Osteoblast (primary cell): Measurements from ENCODE around the gene PDGFB. TPM values are rescaled to one million over a fixed set of nuclear protein-coding genes. Genes with fewer than 3 reads are reported as not detected.

Experiments used
- DNase-seq: peaks from one replicate; pipeline ENCODE4 v3.0.0; 2011; ENCODE audit warnings: low spot score, mixed read lengths; ENCODE audit not compliant: insufficient read length; ENCODE audit errors: missing footprints
- H2AFZ ChIP-seq: 2 replicates; pipeline ENCODE4 v1.6.0; 2011; ENCODE audit warnings: mild to moderate bottlenecking, low read length
- H3K27ac ChIP-seq: 2 replicates; pipeline ENCODE4 v1.5.1; 2011; ENCODE audit warnings: mild to moderate bottlenecking, low read depth, low read length, moderate library complexity
- H3K27me3 ChIP-seq: 2 replicates; pipeline ENCODE4 v1.6.0; 2012; ENCODE audit warnings: mild to moderate bottlenecking, control low read depth, inconsistent platforms, low read length, moderate library complexity; ENCODE audit not compliant: insufficient read depth
- H3K36me3 ChIP-seq: 2 replicates; pipeline ENCODE4 v1.5.1; 2011; ENCODE audit warnings: mild to moderate bottlenecking, low read length, control low read depth, moderate library complexity; ENCODE audit not compliant: insufficient read depth
- H3K4me1 ChIP-seq: 2 replicates; pipeline ENCODE4 v1.5.1; 2011; ENCODE audit warnings: mild to moderate bottlenecking, low read length, control low read depth, moderate library complexity; ENCODE audit not compliant: insufficient read depth
- H3K4me2 ChIP-seq: 2 replicates; pipeline ENCODE4 v1.6.0; 2011; ENCODE audit warnings: mild to moderate bottlenecking, low read length; ENCODE audit not compliant: insufficient read depth
- H3K4me3 ChIP-seq: fragments of 200-600 bp; sonication (generic); 3 replicates; pipeline ENCODE4 v1.5.1; 2012; ENCODE audit warnings: mild to moderate bottlenecking, low read length, inconsistent platforms; ENCODE audit not compliant: insufficient read depth
- H3K79me2 ChIP-seq: 2 replicates; pipeline ENCODE4 v1.6.0; 2012; ENCODE audit warnings: mild to moderate bottlenecking, low read length, control low read depth, inconsistent platforms; ENCODE audit not compliant: insufficient read depth
- H3K9me3 ChIP-seq: 2 replicates; pipeline ENCODE4 v1.5.1; 2011; ENCODE audit warnings: low read depth, low read length, control low read depth
- H4K20me1 ChIP-seq: 2 replicates; pipeline ENCODE4 v1.6.0; 2012; ENCODE audit warnings: mild to moderate bottlenecking, low read length, control low read depth; ENCODE audit not compliant: insufficient read depth
- total RNA-seq: library from RNA; depleted of rRNA; stranded (reverse); fragments of >200 nt; gene quantifications from 2 replicates; pipeline ENCODE4 v1.2.3, GENCODE V29; 2012
- TF ChIP-seq, protein P1 (sequence below): IDR thresholded peaks from 2 replicates; pipeline ENCODE4 v1.5.1; 2011; ENCODE audit warnings: mild to moderate bottlenecking, low read depth, low read length, moderate library complexity; ENCODE audit errors: extremely low read depth

PDGFB gene
- total RNA-seq, 1 donor = under 0.01 TPM

DNA sequence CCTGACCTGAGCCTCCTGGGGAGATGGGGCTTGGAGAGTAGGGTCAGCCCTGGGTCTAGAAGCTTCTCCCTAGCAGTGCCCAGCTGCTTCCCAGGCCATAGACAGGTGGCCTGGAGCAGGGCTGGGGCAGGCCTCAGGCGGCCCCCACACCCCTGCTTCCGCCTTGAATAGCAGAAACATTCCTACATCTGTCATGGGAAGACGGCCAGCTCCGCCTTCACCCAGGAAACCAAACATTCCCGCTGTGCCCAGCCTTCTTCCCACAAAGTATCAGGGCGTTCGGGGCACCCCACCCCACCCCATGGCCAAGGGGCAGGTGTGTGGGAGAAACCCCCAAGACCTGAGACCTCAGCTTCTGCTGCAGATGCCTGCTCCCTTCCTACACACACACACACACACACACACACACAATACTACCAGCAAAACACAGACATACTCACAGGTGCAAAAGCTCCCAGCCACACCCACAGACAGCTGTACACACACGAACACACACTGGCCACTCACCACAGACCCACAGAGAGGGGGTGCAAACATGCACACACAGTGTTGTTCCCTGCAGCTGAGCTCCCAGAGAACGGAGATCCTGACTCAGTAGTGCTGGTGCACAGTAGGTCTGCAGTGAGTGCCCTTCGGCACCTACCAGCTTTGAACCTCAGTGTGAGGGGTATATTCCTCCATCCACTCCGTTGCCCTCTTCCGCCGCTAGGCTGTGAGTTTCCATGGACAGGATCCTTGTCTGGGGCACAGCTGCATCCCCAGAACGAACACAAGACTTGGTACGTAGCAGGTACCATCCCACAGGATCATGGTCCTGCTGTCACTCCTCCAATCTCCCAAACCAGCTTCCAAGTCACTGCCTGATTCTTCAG is 37.4 kb downstream of the PDGFB start:
- H3K36me3 ChIP-seq = no peaks in the 10 kb centered on the region
- no peaks in the 10 kb centered on the region for H3K9me3 ChIP-seq
- H3K4me1 ChIP-seq = peaks cover 7% of the 10 kb centered on the region
- H3K27me3 ChIP-seq = no peaks in the 10 kb centered on the region
- peak; percentile 29 for DNase-seq
- no peaks in the 10 kb centered on the region for H3K79me2 ChIP-seq
- no peaks in the 10 kb centered on the region for H4K20me1 ChIP-seq
- no peak overlapping the region for H2AFZ ChIP-seq
- TF ChIP-seq, protein P1, sequence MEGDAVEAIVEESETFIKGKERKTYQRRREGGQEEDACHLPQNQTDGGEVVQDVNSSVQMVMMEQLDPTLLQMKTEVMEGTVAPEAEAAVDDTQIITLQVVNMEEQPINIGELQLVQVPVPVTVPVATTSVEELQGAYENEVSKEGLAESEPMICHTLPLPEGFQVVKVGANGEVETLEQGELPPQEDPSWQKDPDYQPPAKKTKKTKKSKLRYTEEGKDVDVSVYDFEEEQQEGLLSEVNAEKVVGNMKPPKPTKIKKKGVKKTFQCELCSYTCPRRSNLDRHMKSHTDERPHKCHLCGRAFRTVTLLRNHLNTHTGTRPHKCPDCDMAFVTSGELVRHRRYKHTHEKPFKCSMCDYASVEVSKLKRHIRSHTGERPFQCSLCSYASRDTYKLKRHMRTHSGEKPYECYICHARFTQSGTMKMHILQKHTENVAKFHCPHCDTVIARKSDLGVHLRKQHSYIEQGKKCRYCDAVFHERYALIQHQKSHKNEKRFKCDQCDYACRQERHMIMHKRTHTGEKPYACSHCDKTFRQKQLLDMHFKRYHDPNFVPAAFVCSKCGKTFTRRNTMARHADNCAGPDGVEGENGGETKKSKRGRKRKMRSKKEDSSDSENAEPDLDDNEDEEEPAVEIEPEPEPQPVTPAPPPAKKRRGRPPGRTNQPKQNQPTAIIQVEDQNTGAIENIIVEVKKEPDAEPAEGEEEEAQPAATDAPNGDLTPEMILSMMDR = no peak
- no peak overlapping the region for H3K4me2 ChIP-seq
- no peak overlapping the region for H3K27ac ChIP-seq
- H3K4me3 ChIP-seq = no peak overlapping the region

DNA sequence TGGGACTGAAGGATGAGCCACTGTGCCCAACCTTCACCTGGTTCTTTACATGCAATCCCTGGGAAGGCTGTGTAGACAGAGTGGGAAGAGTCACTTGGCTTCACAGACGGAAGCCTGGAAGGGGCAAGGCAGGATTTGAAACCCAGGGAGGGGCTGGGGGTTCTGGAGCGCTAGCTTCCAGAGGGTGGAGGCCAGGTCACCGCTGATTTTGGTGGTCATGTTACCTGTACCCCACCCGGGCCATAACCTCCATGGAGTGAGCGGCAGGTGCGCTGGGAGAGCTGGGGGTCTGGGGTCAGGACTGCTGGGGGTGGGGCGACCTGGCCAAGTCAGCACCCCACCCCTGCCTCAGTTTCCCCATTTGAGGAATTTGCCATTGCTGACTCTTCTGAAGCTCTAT is 38.3 kb downstream of the PDGFB start:
- H3K4me2 ChIP-seq = no peak overlapping the region
- H3K79me2 ChIP-seq = no peaks in the 10 kb centered on the region
- TF ChIP-seq, protein P1 = no peak
- no peak overlapping the region for H2AFZ ChIP-seq
- H4K20me1 ChIP-seq = no peaks in the 10 kb centered on the region
- H3K4me3 ChIP-seq = no peak overlapping the region
- peak; percentile 17 for DNase-seq
- H3K27me3 ChIP-seq = no peaks in the 10 kb centered on the region
- H3K36me3 ChIP-seq = no peaks in the 10 kb centered on the region
- H3K9me3 ChIP-seq = no peaks in the 10 kb centered on the region
- peaks cover 7% of the 10 kb centered on the region for H3K4me1 ChIP-seq
- H3K27ac ChIP-seq = no peak overlapping the region

DNA sequence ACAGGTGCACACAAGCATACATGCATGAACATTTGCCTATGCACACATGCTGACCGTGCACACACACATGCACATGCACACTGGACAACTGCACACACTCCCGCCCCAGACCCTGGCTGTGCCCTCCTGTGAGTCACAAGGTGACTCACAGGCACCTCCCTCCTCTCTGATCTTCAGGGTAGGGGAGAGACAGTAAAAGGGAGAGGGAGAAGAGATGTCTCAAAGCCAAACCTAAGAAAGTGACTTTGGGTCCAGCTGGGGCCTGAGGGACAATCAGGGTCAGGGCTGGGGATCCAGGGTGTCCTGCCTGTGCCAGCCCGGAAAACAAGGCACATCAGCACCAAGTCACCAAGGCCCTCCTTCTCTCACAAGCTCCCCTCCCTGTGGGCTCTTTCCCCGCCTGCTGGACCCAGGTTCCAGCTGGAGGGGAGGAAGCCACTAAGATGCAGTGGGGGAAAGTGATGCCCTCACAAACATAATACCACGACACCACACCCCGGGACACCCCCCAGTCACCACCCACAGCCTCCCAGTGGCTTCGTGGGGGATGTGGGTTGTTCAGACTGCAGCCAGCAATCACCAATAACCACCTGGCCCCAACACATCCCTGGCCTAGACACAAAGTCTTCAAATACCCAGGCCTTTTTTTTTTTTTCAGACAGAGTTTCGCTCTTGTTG is 39.3 kb downstream of the PDGFB start:
- H4K20me1 ChIP-seq = no peaks in the 10 kb centered on the region
- peak; percentile 97 for DNase-seq
- H3K36me3 ChIP-seq = no peaks in the 10 kb centered on the region
- H2AFZ ChIP-seq = peak overlapping the region; percentile 37
- TF ChIP-seq, protein P1 = no peak
- H3K27ac ChIP-seq = no peak overlapping the region
- no peaks in the 10 kb centered on the region for H3K27me3 ChIP-seq
- H3K9me3 ChIP-seq = no peaks in the 10 kb centered on the region
- H3K4me2 ChIP-seq = peak overlapping the region; percentile 52
- no peaks in the 10 kb centered on the region for H3K79me2 ChIP-seq
- no peak overlapping the region for H3K4me3 ChIP-seq
- peaks cover 7% of the 10 kb centered on the region for H3K4me1 ChIP-seq

DNA sequence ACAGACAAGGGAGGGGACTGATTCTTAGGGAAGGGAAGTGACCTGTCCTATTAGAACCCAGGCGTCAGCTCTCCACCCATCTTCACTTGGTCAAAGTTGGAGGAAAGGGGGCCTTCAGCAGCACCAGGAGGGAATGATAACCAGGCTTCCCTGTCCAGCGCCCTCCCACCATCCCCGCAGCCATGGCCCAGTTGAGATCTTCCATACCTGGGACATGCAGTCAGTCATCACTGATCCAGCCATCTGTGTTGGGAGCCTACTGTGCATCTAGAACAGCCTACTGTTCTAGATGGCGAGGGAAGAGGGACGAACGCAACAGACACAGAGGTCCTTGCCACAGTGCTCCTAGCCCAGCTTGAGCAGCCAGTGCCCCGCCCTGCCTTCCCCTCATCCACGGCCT is 40.6 kb downstream of the PDGFB start:
- no peaks in the 10 kb centered on the region for H3K79me2 ChIP-seq
- H2AFZ ChIP-seq = no peak overlapping the region
- H3K27ac ChIP-seq = no peak overlapping the region
- H3K4me1 ChIP-seq = peaks cover 7% of the 10 kb centered on the region
- TF ChIP-seq, protein P1 = no peak
- H3K4me2 ChIP-seq = no peak overlapping the region
- H3K9me3 ChIP-seq = no peaks in the 10 kb centered on the region
- H3K27me3 ChIP-seq = no peaks in the 10 kb centered on the region
- no peaks in the 10 kb centered on the region for H3K36me3 ChIP-seq
- peak; percentile 52 for DNase-seq
- no peaks in the 10 kb centered on the region for H4K20me1 ChIP-seq
- no peak overlapping the region for H3K4me3 ChIP-seq
